NCI-H526 treated with DMSO at 0.1 percent for 48 hours (cell line): ENCODE measurements around the gene IGSF22.

ENCODE experiments used
- DNase-seq: peaks from one replicate; lab custom pipeline; 2025; lab: John Stamatoyannopoulos, UW

The IGSF22 gene

GRCh38 chr11:18743900-18744514, 18.0 kb upstream of the IGSF22 start:
- DNase-seq = no peak

- DNase-seq = no peak
These were observed 17.4 kb upstream of the IGSF22 start for GRCh38 chr11:18743365-18743764.

- DNase-seq = no peak
These were observed 15.8 kb upstream of the IGSF22 start for GRCh38 chr11:18741783-18742182.

GRCh38 chr11:18739685-18740084, 13.7 kb upstream of the IGSF22 start:
- no peak for DNase-seq

- no peak for DNase-seq
These were observed 11.7 kb upstream of the IGSF22 start for GRCh38 chr11:18737642-18738041.

- DNase-seq = no peak
These were observed 10.7 kb upstream of the IGSF22 start for GRCh38 chr11:18736590-18737148.

- DNase-seq = no peak
These were observed 7.2 kb upstream of the IGSF22 start for GRCh38 chr11:18733202-18733601.

- peak; percentile 24 for DNase-seq
These were observed 6.2 kb upstream of the IGSF22 start for GRCh38 chr11:18731949-18732821.

GRCh38 chr11:18731441-18731840, 5.5 kb upstream of the IGSF22 start:
- DNase-seq = no peak

GRCh38 chr11:18730020-18730419, 4.0 kb upstream of the IGSF22 start:
- DNase-seq = no peak

- no peak for DNase-seq
These were observed 3.4 kb upstream of the IGSF22 start for GRCh38 chr11:18729426-18729825.

GRCh38 chr11:18728658-18729057, 2.7 kb upstream of the IGSF22 start:
- DNase-seq = no peak

GRCh38 chr11:18727479-18728236, 1.7 kb upstream of the IGSF22 start:
- DNase-seq = peak; percentile 17

- DNase-seq = peak; percentile 37
These were observed 2.0 kb downstream of the IGSF22 start for GRCh38 chr11:18723991-18724390.

GRCh38 chr11:18722293-18722637, 3.7 kb downstream of the IGSF22 start:
- DNase-seq = no peak

GRCh38 chr11:18721561-18722292, 4.3 kb downstream of the IGSF22 start:
- DNase-seq = peak; percentile 84

GRCh38 chr11:18720808-18721560, 5.0 kb downstream of the IGSF22 start:
- peak; percentile 89 for DNase-seq

GRCh38 chr11:18720091-18720807, 5.7 kb downstream of the IGSF22 start:
- no peak for DNase-seq

GRCh38 chr11:18715476-18715875, 10.5 kb downstream of the IGSF22 start:
- DNase-seq = no peak

- DNase-seq = no peak
These were observed 11.6 kb downstream of the IGSF22 start for GRCh38 chr11:18714443-18714780.
